Activated CD4-positive, alpha-beta T cell treated with anti-CD3 and anti-CD28 coated beads, Interleukin-2, Interleukin-4, amounts not matched to agents 100 ng/mL and 50 ng/mL, durations not matched to agents 16 hours and 8 hours (primary cell): Measurements from ENCODE around the gene GTPBP10.

ENCODE experiments used
- DNase-seq: peaks from one replicate; pipeline ENCODE4 v3.0.0-alpha.2; 2020; ENCODE audit warnings: low spot score

Gene GTPBP10

GRCh38 chr7:90430614-90431460 is 84.3 kb downstream of the GTPBP10 start:
- no peak for DNase-seq

- no peak for DNase-seq
These were observed 86.2 kb downstream of the GTPBP10 start for GRCh38 chr7:90432752-90433151.

- no peak for DNase-seq
These were observed 86.7 kb downstream of the GTPBP10 start for GRCh38 chr7:90433221-90433620.
